DOHH2 (cell line): Measurements from ENCODE around the gene CLTA.

ENCODE experiments used
- CTCF ChIP-seq: fragments of 200-600 bp; sonication (generic); IDR thresholded peaks from one replicate; pipeline ENCODE4 v1.5.1; 2014; ENCODE audit warnings: antibody characterized with exemption, mild to moderate bottlenecking, low read depth, low read length; ENCODE audit not compliant: poor library complexity, severe bottlenecking
- EZH2phosphoT487 ChIP-seq: fragments of 200-600 bp; sonication (generic); IDR thresholded peaks from 2 replicates; pipeline ENCODE4 v1.6.1; 2017; ENCODE audit warnings: borderline replicate concordance, mild to moderate bottlenecking, antibody characterized with exemption, low read length, moderate library complexity, mixed read lengths

GRCh38 chr9:36207016-36207415 is 16.3 kb downstream of the CLTA start:
- TF ChIP-seq CTCF (no peak), EZH2phosphoT487 (no peak)
